ENCODE data around the gene NUB1. TPM values are rescaled to one million over a fixed set of nuclear protein-coding genes. Genes with fewer than 3 reads are reported as not detected.

NUB1 gene
- polyA plus RNA-seq, 1 of the 3 experiments (the other 2 are of a cell fraction): 54.0 TPM

GRCh38 chr7:151352512-151352911 is 10.9 kb downstream of the NUB1 start:
- CTCF ChIA-PET: interaction anchor here (1.1 to 10.0 kb wide), 12 partner anchors 10 to 407 kb away, joined by 3 to 237 read pairs (median 12); partner anchors contain the start of gene NUB1
- Histone ChIP-seq H4K20me1 (ENCODE audit: insufficient read depth) (peaks cover 10% of the 10 kb centered on the region), H3K27ac (ENCODE audit: low read depth in 2 of 2, low read length in 1 of 2) (no peak overlapping the region), H3K27me3 (ENCODE audit: insufficient read depth) (no peaks in the 10 kb centered on the region), H3K79me2 (ENCODE audit: insufficient read depth) (peaks cover 10% of the 10 kb centered on the region), H3K4me1 (ENCODE audit: control insufficient read depth in 1 of 2, insufficient read depth in 2 of 2, low read depth in 1 of 2, low read length in 1 of 2) (peaks cover 0 to 4% of the 10 kb centered on the region in 2 experiments; a peak in 1 of 4 replicates), H3K9me3 (no peaks in the 10 kb centered on the region), H3K4me2 (no peak overlapping the region), H3K9ac (no peak overlapping the region), H3K4me3 (ENCODE audit: low read depth in 2 of 2, low read length in 1 of 2) (no peak overlapping the region), H3F3A (replicated peaks; ENCODE audit: insufficient read depth) (peaks cover 15% of the 10 kb centered on the region), H2AFZ (ENCODE audit: low read depth) (no peak overlapping the region), H3K36me3 (replicated peaks in 1 of 2; ENCODE audit: control insufficient read depth in 1 of 2, insufficient read depth in 2 of 2, low read length in 1 of 2) (peaks cover 81 to 88% of the 10 kb centered on the region in 2 experiments), H3K9me2 (no peaks in the 10 kb centered on the region)
- TF ChIP-seq, protein P1, sequence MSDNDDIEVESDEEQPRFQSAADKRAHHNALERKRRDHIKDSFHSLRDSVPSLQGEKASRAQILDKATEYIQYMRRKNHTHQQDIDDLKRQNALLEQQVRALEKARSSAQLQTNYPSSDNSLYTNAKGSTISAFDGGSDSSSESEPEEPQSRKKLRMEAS (IDR thresholded peaks at IDR 0.05; ENCODE audit: low read depth): no peak
- TF ChIP-seq POLR2AphosphoS5 (IDR thresholded peaks at IDR 0.05; ENCODE audit: low read depth, low read length) (no peak), RFX5 (IDR thresholded peaks at IDR 0.05; ENCODE audit: low read length) (no peak), TAF1 (IDR thresholded peaks at IDR 0.05; ENCODE audit: borderline replicate concordance, low read depth, low read length) (no peak), NRF1 (IDR thresholded peaks at IDR 0.05; ENCODE audit: low read depth, low read length) (no peak), SMC3 (IDR thresholded peaks at IDR 0.05; ENCODE audit: low read depth, low read length) (no peak), FOXM1 (IDR thresholded peaks at IDR 0.05; ENCODE audit: low read depth) (no peak), REST (IDR thresholded peaks at IDR 0.05; ENCODE audit: low read depth, low read length) (no peak), FOXJ3 (CRISPR knock-in tag; IDR thresholded peaks at IDR 0.05) (no peak), CTCF (IDR thresholded peaks at IDR 0.05) (no peak)
- no peak for DNase-seq
- POLR2A ChIA-PET: no interaction called here
- WGBS (ENCODE audit: low lambda C conversion rate): 88% methylated on average over 5 of the region's 5 CpGs

All from SK-N-SH (cell line).